SU-DHL-6 (cell line): ENCODE results near the gene DPP3.

Experiments used
- H2AFZ ChIP-seq: fragments of 200-600 bp; sonication (generic); 2 replicates; pipeline ENCODE4 v1.6.1; 2014; ENCODE audit warnings: low read depth, mild to moderate bottlenecking, moderate library complexity, mixed read lengths, antibody characterized with exemption, low read length; ENCODE audit not compliant: severe bottlenecking
- H3F3A ChIP-seq: fragments of 200-600 bp; shearing (Covaris generic); 2 replicates; pipeline ENCODE4 v1.6.0; 2016; ENCODE audit warnings: antibody characterized with exemption, mild to moderate bottlenecking; ENCODE audit not compliant: insufficient read depth
- H3K27ac ChIP-seq: fragments of 200-600 bp; sonication (generic); 2 replicates; pipeline ENCODE4 v1.5.1; 2016; ENCODE audit warnings: low read depth, mild to moderate bottlenecking, low read length, moderate library complexity, mixed read lengths
- H3K27me3 ChIP-seq: fragments of 200-600 bp; sonication (generic), shearing (Covaris generic); 2 replicates; pipeline ENCODE4 v1.6.0; 2014; ENCODE audit warnings: mild to moderate bottlenecking, low read length
- H3K36me3 ChIP-seq: fragments of 200-600 bp; sonication (generic); 2 replicates; pipeline ENCODE4 v1.6.1; 2014; ENCODE audit warnings: mild to moderate bottlenecking, low read length, mixed read lengths
- H3K4me2 ChIP-seq: fragments of 300-600, 200-600 bp; shearing (Covaris generic), sonication (generic); 2 replicates; pipeline ENCODE4 v1.6.0; 2014; ENCODE audit warnings: low read length, low read depth, mild to moderate bottlenecking; ENCODE audit not compliant: poor library complexity, severe bottlenecking
- H3K4me3 ChIP-seq: fragments of 200-600 bp; sonication (generic); 2 replicates; pipeline ENCODE4 v1.5.1; 2014; ENCODE audit warnings: antibody characterized with exemption, low read length, mild to moderate bottlenecking, mixed read lengths; ENCODE audit not compliant: insufficient read depth, poor library complexity, severe bottlenecking
- H3K79me2 ChIP-seq: fragments of 200-600 bp; sonication (generic); 2 replicates; pipeline ENCODE4 v1.6.1; 2014; ENCODE audit warnings: mild to moderate bottlenecking, low read length, moderate library complexity; ENCODE audit not compliant: insufficient read depth
- H3K9ac ChIP-seq: fragments of 200-600 bp; sonication (generic); 2 replicates; pipeline ENCODE4 v1.7.0; 2014; ENCODE audit warnings: mild to moderate bottlenecking, low read length
- H3K9me2 ChIP-seq: fragments of 200-600 bp; sonication (generic); replicated peaks from 2 replicates; pipeline ENCODE4 v1.6.1; 2014; ENCODE audit warnings: low read length; ENCODE audit not compliant: insufficient read depth
- H3K9me3 ChIP-seq: fragments of 200-600 bp; sonication (generic); 2 replicates; pipeline ENCODE4 v1.6.1; 2014; ENCODE audit warnings: low read length, mixed read lengths; ENCODE audit not compliant: insufficient read depth
- H4K20me1 ChIP-seq: fragments of 200-600 bp; sonication (generic); 2 replicates; pipeline ENCODE4 v1.6.1; 2014; ENCODE audit warnings: low read depth, mild to moderate bottlenecking, antibody characterized with exemption, low read length, moderate library complexity, mixed read lengths
- CTCF ChIP-seq: fragments of 200-600 bp; sonication (generic); IDR thresholded peaks from one replicate; pipeline ENCODE4 v1.5.1; 2017; ENCODE audit warnings: antibody characterized with exemption, mild to moderate bottlenecking, low read length, moderate library complexity; ENCODE audit not compliant: insufficient read depth, poor library complexity, severe bottlenecking
- EZH2phosphoT487 ChIP-seq: fragments of 200-600 bp; sonication (generic), shearing (Covaris generic); conservative IDR thresholded peaks from 2 replicates; pipeline ENCODE4 v1.6.1; 2018; ENCODE audit warnings: mild to moderate bottlenecking, antibody characterized with exemption, low read length, moderate library complexity, mixed read lengths

The DPP3 gene

GRCh38 chr11:66550887-66551286, 70.7 kb downstream of the DPP3 start:
- Histone ChIP-seq H3K9me3 (no peaks in the 10 kb centered on the region), H3F3A (no peaks in the 10 kb centered on the region), H3K27ac (no peak overlapping the region), H3K9ac (no peak overlapping the region), H2AFZ (no peak overlapping the region), H3K9me2 (no peaks in the 10 kb centered on the region), H3K4me3 (no peak overlapping the region), H3K36me3 (no peaks in the 10 kb centered on the region), H3K27me3 (no peaks in the 10 kb centered on the region), H3K79me2 (no peaks in the 10 kb centered on the region), H4K20me1 (no peaks in the 10 kb centered on the region), H3K4me2 (no peak overlapping the region)
- TF ChIP-seq CTCF (no peak), EZH2phosphoT487 (no peak)

- Histone ChIP-seq H3K79me2 (no peaks in the 10 kb centered on the region), H3K9ac (no peak overlapping the region), H3F3A (no peaks in the 10 kb centered on the region), H3K9me2 (no peaks in the 10 kb centered on the region), H3K36me3 (no peaks in the 10 kb centered on the region), H2AFZ (no peak overlapping the region), H4K20me1 (no peaks in the 10 kb centered on the region), H3K9me3 (no peaks in the 10 kb centered on the region), H3K4me3 (no peak overlapping the region), H3K27me3 (no peaks in the 10 kb centered on the region), H3K4me2 (no peak overlapping the region), H3K27ac (no peak overlapping the region)
- TF ChIP-seq EZH2phosphoT487 (no peak), CTCF (no peak)
Observed at GRCh38 chr11:66554602-66555001, 74.4 kb downstream of the DPP3 start.

GRCh38 chr11:66555416-66555815, 75.2 kb downstream of the DPP3 start:
- no peaks in the 10 kb centered on the region for H3K9me2 ChIP-seq
- H3K9ac ChIP-seq = no peak overlapping the region
- H3K4me3 ChIP-seq = no peak overlapping the region
- TF ChIP-seq CTCF (no peak), EZH2phosphoT487 (no peak)
- H3K4me2 ChIP-seq = no peak overlapping the region
- H2AFZ ChIP-seq = no peak overlapping the region
- no peaks in the 10 kb centered on the region for H4K20me1 ChIP-seq
- H3K27me3 ChIP-seq = no peaks in the 10 kb centered on the region
- no peaks in the 10 kb centered on the region for H3K36me3 ChIP-seq
- no peaks in the 10 kb centered on the region for H3K79me2 ChIP-seq
- H3F3A ChIP-seq = no peaks in the 10 kb centered on the region
- no peaks in the 10 kb centered on the region for H3K9me3 ChIP-seq
- H3K27ac ChIP-seq = no peak overlapping the region
